Neutrophil (primary cell): Measurements from ENCODE around the gene PIP5K1B.

Experiments
- H3K27ac ChIP-seq: fragments of 200-600 bp; sonication (generic); 2 replicates; pipeline ENCODE4 v1.5.1; 2016; ENCODE audit warnings: mild to moderate bottlenecking, moderate library complexity
- H3K27me3 ChIP-seq: fragments of 200-600 bp; sonication (generic); 2 replicates; pipeline ENCODE4 v1.6.0; 2016; ENCODE audit warnings: mild to moderate bottlenecking
- H3K36me3 ChIP-seq: fragments of 200-600 bp; sonication (generic); 2 replicates; pipeline ENCODE4 v1.5.1; 2017
- H3K4me1 ChIP-seq, 2 experiments: fragments of 200-600 bp in 1 of 2; sonication (generic) in 1 of 2; 1 replicate in 1 of 2; 2 replicates in 1 of 2; pipeline versions ENCODE4 v1.5.1 to v1.6.1; 2013 to 2016; ENCODE audit warnings: low read depth in 1 of 2, low read length in 1 of 2, mild to moderate bottlenecking in 1 of 2, moderate library complexity in 1 of 2; ENCODE audit not compliant: control insufficient read depth in 1 of 2, insufficient read depth in 1 of 2
- H3K4me3 ChIP-seq, 2 experiments: fragments of 200-600 bp in 1 of 2; sonication (generic) in 1 of 2; 1 replicate in 1 of 2; 2 replicates in 1 of 2; pipeline ENCODE4 v1.5.1; 2013 to 2016; ENCODE audit warnings: low read depth in 1 of 2, low read length in 1 of 2, mild to moderate bottlenecking in 1 of 2, moderate library complexity in 1 of 2
- H3K9me3 ChIP-seq: fragments of 200-600 bp; sonication (generic); 2 replicates; pipeline ENCODE4 v1.5.1; 2016
- CTCF ChIP-seq: fragments of 200-600 bp; sonication (generic); IDR thresholded peaks from 2 replicates; pipeline ENCODE4 v1.5.1; 2016; ENCODE audit warnings: antibody characterized with exemption

The PIP5K1B gene

GRCh38 chr9:68933434-68934328 is 228.6 kb downstream of the PIP5K1B start:
- no peak overlapping the region for H3K4me3 ChIP-seq

GRCh38 chr9:68934329-68934644 is 229.2 kb downstream of the PIP5K1B start:
- Histone ChIP-seq H3K4me3 (no peak overlapping the region), H3K9me3 (no peaks in the 10 kb centered on the region), H3K4me1 (peaks cover 5 to 6% of the 10 kb centered on the region in 2 experiments), H3K36me3 (peaks cover 23% of the 10 kb centered on the region), H3K27me3 (no peaks in the 10 kb centered on the region), H3K27ac (no peak overlapping the region)
- TF ChIP-seq CTCF, result no peak

More at GRCh38 chr9:68933434-68934328, 228.6 kb downstream of the PIP5K1B start:
- Histone ChIP-seq H3K4me1 (peaks cover 5 to 6% of the 10 kb centered on the region in 2 experiments), H3K36me3 (peaks cover 17% of the 10 kb centered on the region), H3K27me3 (no peaks in the 10 kb centered on the region), H3K27ac (no peak overlapping the region), H3K9me3 (no peaks in the 10 kb centered on the region)
- TF ChIP-seq CTCF, result no peak

GRCh38 chr9:68940573-68940972 is 235.5 kb downstream of the PIP5K1B start:
- peaks cover 42% of the 10 kb centered on the region for H3K36me3 ChIP-seq
- H3K27ac ChIP-seq, result no peak overlapping the region
- H3K4me3 ChIP-seq, result no peak overlapping the region
- no peaks in the 10 kb centered on the region for H3K9me3 ChIP-seq
- no peak for TF ChIP-seq CTCF
- no peaks in the 10 kb centered on the region for H3K27me3 ChIP-seq
- H3K4me1 ChIP-seq, result peaks cover 8 to 9% of the 10 kb centered on the region in 2 experiments

- Histone ChIP-seq H3K9me3 (no peaks in the 10 kb centered on the region), H3K4me3 (no peak overlapping the region), H3K27ac (no peak overlapping the region), H3K4me1 (peaks cover 8 to 9% of the 10 kb centered on the region in 2 experiments), H3K36me3 (peaks cover 39% of the 10 kb centered on the region), H3K27me3 (no peaks in the 10 kb centered on the region)
- TF ChIP-seq CTCF, result no peak
Measured at GRCh38 chr9:68941780-68942459, 236.9 kb downstream of the PIP5K1B start.

- no peak overlapping the region for H3K4me3 ChIP-seq
- peaks cover 42% of the 10 kb centered on the region for H3K36me3 ChIP-seq
- H3K9me3 ChIP-seq, result no peaks in the 10 kb centered on the region
- TF ChIP-seq CTCF, result no peak
- H3K27me3 ChIP-seq, result no peaks in the 10 kb centered on the region
- peaks cover 8 to 9% of the 10 kb centered on the region in 2 experiments for H3K4me1 ChIP-seq
- no peak overlapping the region for H3K27ac ChIP-seq
Measured at GRCh38 chr9:68942790-68943189, 237.8 kb downstream of the PIP5K1B start.
